Right atrium auricular region (tissue), 2 donors: ENCODE results near the gene MYO16. TPM values are rescaled to one million over a fixed set of nuclear protein-coding genes. Genes with fewer than 3 reads are reported as not detected.

Source experiments
- DNase-seq: peaks from one replicate; pipeline ENCODE4 v3.0.0-alpha.2; 2019; ENCODE audit warnings: low spot score
- H3K27ac ChIP-seq, 2 donors: fragments of 200-600 bp; sonication (generic); 1 replicate in 1 of 2; 2 replicates in 1 of 2; pipeline ENCODE4 v1.5.1; 2016 to 2019
- H3K27me3 ChIP-seq, 2 donors: fragments of 200-600 bp; sonication (generic); one replicate each; pipeline versions ENCODE4 v1.5.1 to v1.6.0; 2017 to 2019
- H3K36me3 ChIP-seq: fragments of 200-600 bp; sonication (generic); one replicate; pipeline ENCODE4 v1.5.1; 2016
- H3K4me1 ChIP-seq, 2 donors: fragments of 200-600 bp; sonication (generic); one replicate each; pipeline versions ENCODE4 v1.5.1 to v1.6.0; 2017 to 2019
- H3K4me3 ChIP-seq, 2 donors: fragments of 200-600 bp; sonication (generic); 1 replicate in 1 of 2; 2 replicates in 1 of 2; pipeline ENCODE4 v1.5.1; 2017 to 2019; ENCODE audit warnings: mild to moderate bottlenecking in 1 of 2, moderate library complexity in 1 of 2
- H3K9me3 ChIP-seq, 2 donors: fragments of 200-600 bp; sonication (generic); one replicate each; pipeline ENCODE4 v1.5.1; 2019
- total RNA-seq, 2 donors: library from RNA; depleted of rRNA; stranded (reverse); fragments of >200 nt; gene quantifications; one replicate each; pipeline ENCODE4 v1.1.0, GENCODE V29; 2016
- TF ChIP-seq, protein P1 (sequence below), 2 donors: fragments of 200-600 bp; sonication (generic); IDR thresholded peaks; one replicate each; pipeline ENCODE4 v1.5.1; 2019; ENCODE audit warnings: antibody characterized with exemption in 2 of 2

Gene MYO16
- total RNA-seq, 2 donors from 2014 or later, result 1.1 to 1.8 TPM

DNA sequence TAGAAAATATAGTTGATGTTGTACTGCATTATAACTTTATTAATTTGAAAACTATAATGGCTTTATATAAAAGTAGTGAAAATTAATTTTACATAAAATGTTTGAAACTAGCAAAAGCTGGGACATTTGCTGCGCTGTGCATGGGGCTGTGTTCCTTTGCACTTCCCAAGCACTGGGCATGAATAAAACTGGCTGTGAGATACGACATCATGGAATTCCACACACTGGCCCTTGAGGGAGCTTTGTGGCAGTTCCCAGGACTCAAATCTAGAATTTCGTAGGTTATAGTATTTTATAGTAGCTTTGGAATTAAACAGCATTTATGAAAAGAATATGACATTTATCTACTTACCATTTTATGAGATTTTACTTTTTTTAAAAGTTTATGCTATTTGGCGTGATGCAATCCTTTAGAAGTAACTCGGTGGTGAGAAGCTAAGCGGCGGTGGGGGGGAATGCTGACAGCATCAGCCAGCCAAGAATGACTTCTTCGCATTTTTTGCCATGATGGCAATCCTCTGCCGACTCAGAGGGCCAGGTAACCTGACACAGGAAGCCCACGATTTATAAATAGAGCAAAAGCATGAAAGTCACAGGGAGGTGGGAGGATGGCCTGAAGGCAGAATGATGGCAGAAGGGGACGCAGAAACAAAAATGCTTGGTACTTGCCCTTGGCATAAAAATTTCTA is 553.5 kb downstream of the MYO16 start:
- TF ChIP-seq, protein P1, sequence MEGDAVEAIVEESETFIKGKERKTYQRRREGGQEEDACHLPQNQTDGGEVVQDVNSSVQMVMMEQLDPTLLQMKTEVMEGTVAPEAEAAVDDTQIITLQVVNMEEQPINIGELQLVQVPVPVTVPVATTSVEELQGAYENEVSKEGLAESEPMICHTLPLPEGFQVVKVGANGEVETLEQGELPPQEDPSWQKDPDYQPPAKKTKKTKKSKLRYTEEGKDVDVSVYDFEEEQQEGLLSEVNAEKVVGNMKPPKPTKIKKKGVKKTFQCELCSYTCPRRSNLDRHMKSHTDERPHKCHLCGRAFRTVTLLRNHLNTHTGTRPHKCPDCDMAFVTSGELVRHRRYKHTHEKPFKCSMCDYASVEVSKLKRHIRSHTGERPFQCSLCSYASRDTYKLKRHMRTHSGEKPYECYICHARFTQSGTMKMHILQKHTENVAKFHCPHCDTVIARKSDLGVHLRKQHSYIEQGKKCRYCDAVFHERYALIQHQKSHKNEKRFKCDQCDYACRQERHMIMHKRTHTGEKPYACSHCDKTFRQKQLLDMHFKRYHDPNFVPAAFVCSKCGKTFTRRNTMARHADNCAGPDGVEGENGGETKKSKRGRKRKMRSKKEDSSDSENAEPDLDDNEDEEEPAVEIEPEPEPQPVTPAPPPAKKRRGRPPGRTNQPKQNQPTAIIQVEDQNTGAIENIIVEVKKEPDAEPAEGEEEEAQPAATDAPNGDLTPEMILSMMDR (IDR thresholded peaks at IDR 0.05), result no peak
- H3K27me3 ChIP-seq, result no peaks in the 10 kb centered on the region
- DNase-seq, result no peak
- H3K4me1 ChIP-seq, result no peaks in the 10 kb centered on the region
- no peaks in the 10 kb centered on the region for H3K9me3 ChIP-seq
- no peak overlapping the region for H3K4me3 ChIP-seq
- no peak overlapping the region for H3K27ac ChIP-seq
- no peaks in the 10 kb centered on the region for H3K36me3 ChIP-seq

DNA sequence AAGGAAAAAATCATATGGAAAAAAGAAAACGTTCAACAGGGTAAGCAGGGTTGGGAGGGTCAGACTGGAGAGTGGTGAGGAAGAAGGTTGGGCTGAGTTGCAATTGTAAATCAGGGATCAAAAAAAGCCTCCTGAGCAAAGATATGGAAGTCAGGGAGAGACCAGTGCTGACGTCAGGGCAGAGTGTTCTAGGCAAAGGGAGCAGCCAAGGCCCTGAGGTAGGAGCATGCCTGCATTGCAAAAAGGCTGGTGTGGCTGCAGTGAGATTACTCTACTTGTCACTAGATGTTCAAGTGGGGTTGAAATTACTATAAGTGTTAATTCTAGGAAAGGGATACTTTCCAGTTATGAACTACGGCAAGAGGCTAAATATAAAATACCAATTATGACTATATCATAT is 562.0 kb downstream of the MYO16 start:
- Histone ChIP-seq H3K27me3 (no peaks in the 10 kb centered on the region), H3K4me3 (no peak overlapping the region), H3K9me3 (no peaks in the 10 kb centered on the region), H3K36me3 (no peaks in the 10 kb centered on the region), H3K27ac (no peak overlapping the region), H3K4me1 (no peaks in the 10 kb centered on the region)
- DNase-seq, result no peak
- TF ChIP-seq, protein P1 (IDR thresholded peaks at IDR 0.05), result no peak

GRCh38 chr13:109192306-109192705 is 562.9 kb downstream of the MYO16 start:
- DNase-seq, result no peak
- no peak overlapping the region for H3K27ac ChIP-seq
- no peaks in the 10 kb centered on the region for H3K27me3 ChIP-seq
- TF ChIP-seq, protein P1 (IDR thresholded peaks at IDR 0.05), result no peak
- H3K4me3 ChIP-seq, result no peak overlapping the region
- H3K36me3 ChIP-seq, result no peaks in the 10 kb centered on the region
- H3K4me1 ChIP-seq, result no peaks in the 10 kb centered on the region
- H3K9me3 ChIP-seq, result no peaks in the 10 kb centered on the region

- Histone ChIP-seq H3K27ac (no peak overlapping the region), H3K9me3 (no peaks in the 10 kb centered on the region), H3K36me3 (no peaks in the 10 kb centered on the region), H3K4me1 (no peaks in the 10 kb centered on the region), H3K4me3 (no peak overlapping the region), H3K27me3 (no peaks in the 10 kb centered on the region)
- no peak for DNase-seq
- TF ChIP-seq, protein P1 (IDR thresholded peaks at IDR 0.05), result no peak
Observed at GRCh38 chr13:109196948-109197347, 567.5 kb downstream of the MYO16 start.

- no peak overlapping the region for H3K4me3 ChIP-seq
- DNase-seq, result no peak
- no peak overlapping the region for H3K27ac ChIP-seq
- H3K4me1 ChIP-seq, result no peaks in the 10 kb centered on the region
- no peaks in the 10 kb centered on the region for H3K9me3 ChIP-seq
- no peaks in the 10 kb centered on the region for H3K27me3 ChIP-seq
- TF ChIP-seq, protein P1 (IDR thresholded peaks at IDR 0.05), result no peak
- H3K36me3 ChIP-seq, result no peaks in the 10 kb centered on the region
Observed at GRCh38 chr13:109198585-109198984, 569.2 kb downstream of the MYO16 start.

- no peak overlapping the region for H3K27ac ChIP-seq
- TF ChIP-seq, protein P1 (IDR thresholded peaks at IDR 0.05), result no peak
- no peaks in the 10 kb centered on the region for H3K36me3 ChIP-seq
- no peak overlapping the region for H3K4me3 ChIP-seq
- H3K9me3 ChIP-seq, result no peaks in the 10 kb centered on the region
- no peaks in the 10 kb centered on the region for H3K27me3 ChIP-seq
- H3K4me1 ChIP-seq, result no peaks in the 10 kb centered on the region
- DNase-seq, result no peak
Observed at GRCh38 chr13:109199280-109199679, 569.9 kb downstream of the MYO16 start.
